HG03280 (cell line): ENCODE data around the gene ZNF420.

Source experiments
- ATAC-seq: cut with Tn5 transposase; IDR thresholded peaks from one replicate; pipeline ENCODE4 v1.9.1; 2021; ENCODE audit warnings: mild to moderate bottlenecking, moderate library complexity; ENCODE audit not compliant: unreplicated experiment

Gene ZNF420

DNA sequence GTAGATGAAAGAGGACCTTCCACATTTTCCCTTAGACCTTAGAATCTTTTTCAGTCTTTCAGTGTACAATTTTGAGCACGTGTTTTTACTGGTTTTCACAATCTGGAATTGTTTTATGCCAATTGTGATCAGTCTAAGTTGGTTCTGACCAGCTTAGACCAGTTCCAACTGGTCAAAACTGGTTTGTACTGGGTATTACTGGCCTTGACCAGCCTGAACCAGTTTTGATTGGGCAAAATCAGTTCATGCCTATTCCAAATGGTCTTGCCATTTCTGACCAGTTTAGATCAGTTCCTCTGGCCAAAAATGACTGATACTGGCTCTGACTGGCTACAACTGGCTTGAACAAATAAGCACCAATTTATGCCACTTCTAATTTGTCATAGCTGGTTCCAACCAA, 57.9 kb downstream of the ZNF420 start:
- ATAC-seq, result no peak

DNA sequence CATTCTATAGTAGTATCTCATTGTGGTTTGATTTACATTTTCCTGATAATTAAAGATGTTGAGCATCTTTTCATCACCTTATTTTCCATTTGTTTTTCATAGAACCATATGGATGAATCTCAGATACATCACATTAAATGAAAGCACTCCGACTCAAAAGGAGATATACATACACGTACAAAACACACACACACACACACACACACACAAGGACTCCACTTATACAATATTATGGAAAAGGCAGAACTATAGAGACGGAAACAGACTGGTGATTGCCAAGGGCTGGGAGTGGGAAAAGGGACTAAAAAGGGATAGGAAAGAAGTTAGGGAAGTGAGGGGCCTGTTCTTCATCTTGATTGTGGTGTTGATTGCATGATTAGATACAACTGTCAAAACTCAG, 70.0 kb downstream of the ZNF420 start:
- no peak for ATAC-seq

DNA sequence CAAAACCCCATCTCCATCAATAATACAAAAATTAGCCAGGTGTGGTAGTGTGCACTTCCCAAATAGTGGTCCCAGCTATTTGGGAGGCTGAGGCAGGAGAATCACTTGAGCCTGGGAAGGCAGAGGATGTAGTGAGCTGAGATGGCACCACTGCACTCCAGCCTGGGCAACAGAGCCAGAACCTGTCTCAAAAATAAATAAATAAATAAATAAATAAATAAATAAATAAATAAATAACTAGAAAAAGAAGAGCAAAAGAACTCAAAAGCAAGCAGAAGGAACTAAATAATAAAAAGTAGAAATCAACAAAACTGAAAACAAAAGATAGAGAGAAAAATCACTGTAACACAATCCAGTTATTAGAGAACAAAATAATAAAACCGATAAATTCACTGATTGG, 81.9 kb downstream of the ZNF420 start:
- no peak for ATAC-seq

DNA sequence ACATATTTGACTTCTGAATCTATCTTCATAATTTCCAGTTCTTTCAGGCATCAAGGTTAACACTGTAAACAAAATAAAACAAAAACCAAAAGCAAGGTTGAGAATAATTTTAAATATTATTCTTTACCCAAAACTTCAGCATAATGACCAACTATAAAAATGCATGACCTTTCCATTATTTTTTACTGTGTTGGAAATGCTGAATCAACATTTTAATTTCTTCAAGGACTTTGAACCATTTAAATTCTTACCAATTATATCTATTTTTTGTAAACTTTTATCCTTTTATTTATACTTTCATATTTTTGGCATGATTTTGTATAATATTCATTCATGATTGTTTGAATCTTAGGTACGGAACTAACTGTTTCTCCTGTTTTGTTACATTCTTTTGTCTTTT, 87.4 kb downstream of the ZNF420 start:
- no peak for ATAC-seq

DNA sequence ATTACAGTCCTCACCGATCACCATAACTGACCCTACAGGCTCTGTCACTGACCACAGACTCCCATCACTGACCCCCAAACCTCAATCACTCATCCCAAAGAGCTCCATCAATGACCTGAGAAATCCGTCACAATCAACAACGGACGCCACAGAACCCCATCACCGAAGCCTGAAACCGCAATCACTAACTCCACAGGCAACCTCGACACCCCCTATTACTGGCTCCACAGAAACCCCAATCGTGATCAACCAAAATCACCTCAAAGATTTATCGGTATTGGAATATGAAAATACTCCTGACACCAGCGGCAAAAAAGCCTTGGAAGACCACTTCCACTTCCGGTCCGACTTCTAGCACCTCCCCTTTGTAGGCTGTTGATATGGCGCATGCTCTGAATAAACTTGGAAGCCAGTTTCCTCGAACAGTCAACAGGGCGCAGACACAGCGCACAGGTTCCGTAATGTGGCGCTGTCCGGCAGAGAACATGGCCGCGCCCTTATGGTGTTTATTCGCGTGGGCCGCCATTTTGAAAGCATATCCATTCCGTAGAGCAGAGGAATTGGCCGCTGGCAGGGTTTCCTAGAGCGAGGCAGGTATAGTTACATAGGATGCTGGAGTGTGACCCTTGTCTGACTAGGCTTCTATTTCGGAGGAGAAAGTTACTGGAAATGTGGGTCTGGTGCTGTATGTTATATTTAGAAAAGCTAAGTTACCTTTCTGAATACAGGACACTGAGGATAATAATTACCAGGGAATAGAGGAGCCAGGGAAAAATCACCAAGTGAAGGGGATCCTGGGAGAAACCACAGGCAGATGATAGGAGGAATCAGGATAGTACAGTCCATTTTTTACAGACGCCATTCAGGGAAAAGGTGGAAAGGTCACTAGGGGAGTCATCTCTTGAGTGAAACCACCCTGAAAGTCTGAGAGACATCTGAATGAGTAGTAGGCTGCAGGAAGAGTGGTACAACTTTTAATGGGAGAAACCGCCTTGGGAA, 94.4 kb downstream of the ZNF420 start, which contains the start of gene ZNF585A:
TSS of gene ZNF585A (minus strand) at position 328 of the 999 bp plus-strand sequence. CDS start 2,785 bp downstream, outside the sequence.
- peak; percentile 99 for ATAC-seq
